Neural progenitor cell (in vitro differentiated cells): ENCODE results near the gene DBNL.

Experiments
- CTCF ChIP-seq: fragments of 200-600 bp; sonication (generic); IDR thresholded peaks from 2 replicates; pipeline ENCODE4 v1.5.1; 2017; ENCODE audit warnings: antibody characterized with exemption, mild to moderate bottlenecking
- EZH2 ChIP-seq: fragments of 200-600 bp; sonication (generic); IDR thresholded peaks from 2 replicates; pipeline ENCODE4 v1.6.1; 2017; ENCODE audit warnings: antibody characterized with exemption, mild to moderate bottlenecking, moderate library complexity

- TF ChIP-seq CTCF (no peak), EZH2 (no peak)
These were observed 19.0 kb downstream of the DBNL start for GRCh38 chr7:44063547-44063893.
